H1 (cell line): ENCODE results near the gene NEURL1B. TPM values are rescaled to one million over a fixed set of nuclear protein-coding genes. Genes with fewer than 3 reads are reported as not detected.

Experiments
- CBX8 ChIP-seq: fragments of 300-800, 300-1000 bp; sonication (generic); IDR thresholded peaks from 2 replicates; pipeline ENCODE4 v1.7.1; 2016; ENCODE audit warnings: low read depth, low read length, borderline replicate concordance
- CHD7 ChIP-seq: fragments of 300-600 bp; sonication (generic); IDR thresholded peaks from 2 replicates; pipeline ENCODE4 v1.7.1; 2012; ENCODE audit warnings: low read length, moderate library complexity, mild to moderate bottlenecking, inconsistent platforms; ENCODE audit not compliant: insufficient replicate concordance
- CTCF ChIP-seq, 3 experiments: IDR thresholded peaks; 1 replicate in 2 of 3; 2 replicates in 1 of 3; pipeline versions ENCODE4 v1.5.1 to v1.6.1; 2011; ENCODE audit warnings: low read length in 3 of 3, mild to moderate bottlenecking in 3 of 3, inconsistent platforms in 2 of 3, low read depth in 1 of 3, moderate library complexity in 1 of 3; ENCODE audit not compliant: insufficient read depth in 1 of 3; ENCODE audit errors: control extremely low read depth in 1 of 3
- E2F6 ChIP-seq: IDR thresholded peaks from 2 replicates; pipeline ENCODE4 v1.6.1; 2012; ENCODE audit warnings: inconsistent platforms
- MAX ChIP-seq: IDR thresholded peaks from 2 replicates; pipeline ENCODE4 v1.6.1; 2012; ENCODE audit warnings: inconsistent platforms
- NANOG ChIP-seq: IDR thresholded peaks from 2 replicates; pipeline ENCODE4 v1.6.1; 2011; ENCODE audit warnings: low read length, low read depth, mild to moderate bottlenecking, inconsistent platforms; ENCODE audit not compliant: insufficient read depth, poor library complexity, severe bottlenecking
- SIRT6 ChIP-seq: IDR thresholded peaks from one replicate; pipeline ENCODE4 v1.7.1; 2012; ENCODE audit warnings: low read length, inconsistent platforms
- ZNF274 ChIP-seq: IDR thresholded peaks from 2 replicates; pipeline ENCODE4 v1.7.0; 2012; ENCODE audit warnings: low read length, borderline replicate concordance; ENCODE audit errors: extremely low read depth
- polyA plus RNA-seq, 7 experiments: library from polyadenylated mRNA; depleted of rRNA in 3 of 7; stranded (reverse) in 5 of 7; unstranded in 2 of 7; fragments of >200 nt in 5 of 7; fragments of 200-250 nt in 2 of 7; gene quantifications; 1 replicate in 5 of 7; 2 replicates in 1 of 7; 4 replicates in 1 of 7; pipeline versions ENCODE4 v1.2.1 to v1.2.3, GENCODE V29; 2011 to 2013; ENCODE audit warnings: missing spikeins in 2 of 7, mixed read lengths in 2 of 7
- total RNA-seq: library from RNA; stranded (reverse); fragmentation: NEBNext Ultra II Directional; extraction: Animal tissue kit (Norgen Biotek cat#: 25700); gene quantifications from 2 replicates; pipeline ENCODE4 v1.2.1, GENCODE V29; 2021

NEURL1B gene
- total and polyA plus RNA-seq, 2 of the 8 experiments (the other 6 are each of a cell fraction or from before 2014, with no cell fraction given): 3.3 to 6.1 TPM

- no peak for TF ChIP-seq CHD7
- TF ChIP-seq SIRT6: no peak
- no peak for TF ChIP-seq E2F6
- no peak for TF ChIP-seq CBX8
- no peak for TF ChIP-seq CTCF (IDR thresholded peaks at IDR 0.05; ENCODE audit: control extremely low read depth in 1 of 3, insufficient read depth in 1 of 3, low read depth in 1 of 3, low read length in 3 of 3)
- no peak for TF ChIP-seq MAX
- no peak for TF ChIP-seq ZNF274
- no peak for TF ChIP-seq NANOG
These were observed 37.8 kb downstream of the NEURL1B start (continued) for GRCh38 chr5:172678902-172679301.
